Stimulated activated CD4-positive, alpha-beta T cell treated with anti-CD3 and anti-CD28 coated beads, Interleukin-4, amount 100 ng/mL, for 1 hour (primary cell): ENCODE data around the gene KCNB1.
"Not testable (repeated sequence)": the region's sequence is repeated elsewhere in the genome, so short reads cannot be mapped to it uniquely, and the experiment has no call there.

Experiments
- DNase-seq: peaks from one replicate; pipeline ENCODE4 v3.0.0-alpha.2; 2020

KCNB1 gene

GRCh38 chr20:49346682-49347081 lies 135.8 kb downstream of the KCNB1 start:
- no peak for DNase-seq

DNA sequence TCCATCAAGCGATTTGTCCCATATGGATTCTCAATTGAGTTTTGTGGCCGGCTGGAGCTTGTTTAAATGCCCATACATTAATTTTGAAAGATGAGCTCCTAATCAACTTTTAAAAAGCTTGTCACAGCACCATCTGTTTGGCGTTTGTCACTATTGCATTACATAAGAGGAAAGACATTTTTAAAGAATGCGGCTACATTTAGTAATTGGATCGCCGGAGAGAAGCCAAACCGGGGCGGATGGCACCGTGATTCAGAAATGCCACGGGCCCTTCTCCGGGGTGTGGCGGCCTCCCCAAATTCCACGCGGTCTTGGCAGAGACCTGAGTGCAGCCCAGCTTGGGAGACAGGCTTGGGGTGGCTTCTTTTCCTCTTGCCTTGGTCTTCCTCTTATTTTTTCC lies 136.9 kb downstream of the KCNB1 start:
- no peak for DNase-seq

DNA sequence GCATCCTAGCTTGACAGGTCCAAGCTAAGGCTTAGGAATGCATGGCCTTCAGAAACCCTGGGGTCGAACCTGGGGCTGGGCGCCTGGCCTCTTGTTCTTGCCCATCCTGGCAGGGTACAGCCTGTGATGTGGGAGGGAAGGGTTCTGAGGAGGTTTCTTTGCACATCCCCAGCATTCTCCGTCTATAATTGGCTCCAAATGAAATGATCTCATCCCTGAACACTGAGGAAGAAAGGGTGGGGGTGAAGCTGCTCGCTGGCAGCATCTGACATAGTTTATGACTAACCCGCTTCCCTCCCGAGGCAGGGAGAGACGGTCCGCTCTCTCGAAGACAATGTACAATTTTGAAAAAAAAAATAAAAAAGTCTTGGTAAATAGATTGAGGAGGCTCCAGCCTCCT lies 137.5 kb downstream of the KCNB1 start:
- no peak for DNase-seq

GRCh38 chr20:49344140-49344539 lies 138.3 kb downstream of the KCNB1 start:
- no peak for DNase-seq

DNA sequence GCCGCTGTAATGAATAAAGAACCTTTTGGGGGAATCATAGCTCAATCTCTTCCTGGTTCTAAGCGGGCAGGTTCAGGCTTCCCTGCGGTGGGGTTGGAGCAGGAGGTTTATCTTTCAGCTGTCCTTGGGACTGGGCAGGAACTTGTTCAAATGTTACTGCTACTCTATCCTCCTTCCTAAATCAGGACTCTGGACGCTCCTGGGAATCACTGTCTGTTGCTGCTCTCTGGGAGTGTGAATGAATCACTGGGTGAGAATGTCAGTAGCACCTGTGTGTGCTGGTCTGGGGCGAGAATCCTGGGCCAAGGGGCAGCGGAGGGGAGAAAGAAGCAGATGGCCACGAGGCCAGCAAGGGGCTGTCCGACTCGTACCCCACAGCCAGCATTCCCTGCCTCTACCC lies 139.2 kb downstream of the KCNB1 start:
- no peak for DNase-seq

- no peak for DNase-seq
Observed at GRCh38 chr20:49340161-49340966, 142.1 kb downstream of the KCNB1 start.

DNA sequence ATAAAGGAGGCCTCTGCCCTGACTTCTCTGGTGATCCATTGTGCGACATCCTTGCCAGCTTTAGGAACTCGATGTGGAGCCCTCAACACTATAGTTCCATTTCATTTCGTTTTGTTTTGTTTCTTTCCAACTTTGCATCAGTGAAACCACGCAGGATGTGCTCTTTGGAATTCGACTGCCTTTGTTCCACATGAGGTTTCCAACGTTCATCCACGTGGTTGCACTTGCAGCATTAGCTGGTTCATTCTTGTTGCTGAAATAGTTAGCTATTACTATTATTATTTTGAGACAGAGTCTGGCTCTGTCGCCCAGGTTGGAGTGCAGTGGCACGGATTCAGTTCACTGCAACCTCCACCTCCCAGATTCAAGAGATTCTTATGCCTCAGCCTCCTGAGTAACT lies 143.3 kb downstream of the KCNB1 start:
- DNase-seq = no peak

GRCh38 chr20:49338061-49338460 lies 144.4 kb downstream of the KCNB1 start:
- DNase-seq = no peak

DNA sequence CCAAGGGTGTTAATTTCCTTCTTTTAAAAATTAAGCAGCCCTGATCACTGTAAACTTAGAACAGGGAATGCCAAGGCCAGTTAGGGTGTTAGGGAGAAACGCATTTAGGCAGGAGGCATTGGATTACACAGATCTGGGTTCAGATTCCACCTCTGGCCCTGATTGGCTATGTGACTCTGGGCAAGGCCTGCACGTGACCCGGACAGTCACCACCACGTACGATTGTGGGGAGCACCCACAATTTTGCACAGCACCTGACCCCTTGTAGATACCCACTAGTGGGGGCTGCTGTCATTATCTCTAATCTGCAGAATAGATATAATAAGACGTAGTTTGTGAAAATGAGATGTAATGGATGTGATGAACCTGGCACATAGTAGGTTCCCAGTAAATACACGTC lies 145.1 kb downstream of the KCNB1 start:
- no peak for DNase-seq

- DNase-seq = no peak
Observed at GRCh38 chr20:49336786-49337185, 145.7 kb downstream of the KCNB1 start.

DNA sequence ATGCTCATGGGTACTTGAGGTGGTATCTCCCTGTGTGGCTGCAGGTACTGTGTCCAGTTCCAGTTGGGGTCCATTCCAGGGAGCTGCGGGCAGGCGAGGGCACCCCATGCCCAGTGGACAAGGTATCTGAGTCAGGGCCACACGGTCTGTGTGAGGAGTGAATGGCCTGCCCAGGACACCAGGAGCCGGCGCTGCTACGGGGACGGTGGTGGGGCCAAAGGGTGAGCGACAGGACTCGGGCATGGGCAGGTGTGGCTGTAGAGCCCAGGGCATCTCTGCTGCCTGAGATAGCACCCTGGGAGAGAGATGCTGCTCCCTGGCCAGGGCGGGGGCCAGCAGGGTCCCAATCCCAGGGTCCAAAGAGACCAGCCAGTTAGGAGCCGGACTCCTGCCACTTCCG lies 147.0 kb downstream of the KCNB1 start:
- no peak for DNase-seq

GRCh38 chr20:49330701-49331615 lies 151.5 kb downstream of the KCNB1 start:
- no peak for DNase-seq

- no peak for DNase-seq
Observed at GRCh38 chr20:49328790-49329189, 153.7 kb downstream of the KCNB1 start.

DNA sequence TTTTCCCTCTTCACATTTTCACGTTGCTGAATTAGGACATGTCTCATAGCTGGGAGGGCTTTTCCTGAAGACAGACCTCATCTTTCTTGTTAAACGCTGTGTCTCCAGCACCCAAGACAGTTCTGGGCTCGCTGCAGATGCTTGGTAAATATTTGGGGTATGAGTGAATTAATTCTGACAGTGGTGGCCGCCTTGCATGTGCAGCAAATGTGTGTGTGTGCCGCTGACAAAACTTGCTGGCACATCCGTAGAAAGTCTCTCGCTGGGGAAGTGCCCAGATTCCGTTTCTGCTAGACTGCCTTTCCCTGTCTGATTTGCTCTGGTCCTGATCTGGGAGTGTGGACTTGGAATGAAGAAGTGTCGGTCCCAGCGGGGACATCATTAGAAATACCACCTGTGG lies 156.4 kb downstream of the KCNB1 start:
- DNase-seq = no peak

DNA sequence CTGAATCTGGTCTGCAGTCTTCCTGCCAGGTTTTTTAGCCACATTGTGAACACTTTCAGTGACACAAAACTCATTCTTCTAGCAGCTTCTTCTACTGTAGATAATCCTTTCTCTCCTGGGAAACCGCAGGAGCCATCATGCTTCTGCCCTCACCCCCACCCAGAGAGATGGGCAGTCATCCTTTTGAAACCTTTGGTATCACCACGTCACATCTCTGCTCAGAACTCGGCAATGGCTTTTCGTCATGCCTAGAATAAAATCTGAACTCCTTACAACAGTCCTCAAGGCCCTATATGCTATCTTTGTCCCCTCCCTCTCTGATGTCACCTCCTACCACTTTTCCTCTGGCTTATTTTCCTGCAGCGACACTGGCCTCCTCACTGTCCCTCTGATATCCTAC lies 158.2 kb downstream of the KCNB1 start:
- DNase-seq = no peak

GRCh38 chr20:49323622-49324238 lies 158.7 kb downstream of the KCNB1 start:
- no peak for DNase-seq

GRCh38 chr20:49320460-49320859 lies 162.0 kb downstream of the KCNB1 start:
- no peak for DNase-seq

- no peak for DNase-seq
Observed at GRCh38 chr20:49319208-49319809, 163.2 kb downstream of the KCNB1 start.

DNA sequence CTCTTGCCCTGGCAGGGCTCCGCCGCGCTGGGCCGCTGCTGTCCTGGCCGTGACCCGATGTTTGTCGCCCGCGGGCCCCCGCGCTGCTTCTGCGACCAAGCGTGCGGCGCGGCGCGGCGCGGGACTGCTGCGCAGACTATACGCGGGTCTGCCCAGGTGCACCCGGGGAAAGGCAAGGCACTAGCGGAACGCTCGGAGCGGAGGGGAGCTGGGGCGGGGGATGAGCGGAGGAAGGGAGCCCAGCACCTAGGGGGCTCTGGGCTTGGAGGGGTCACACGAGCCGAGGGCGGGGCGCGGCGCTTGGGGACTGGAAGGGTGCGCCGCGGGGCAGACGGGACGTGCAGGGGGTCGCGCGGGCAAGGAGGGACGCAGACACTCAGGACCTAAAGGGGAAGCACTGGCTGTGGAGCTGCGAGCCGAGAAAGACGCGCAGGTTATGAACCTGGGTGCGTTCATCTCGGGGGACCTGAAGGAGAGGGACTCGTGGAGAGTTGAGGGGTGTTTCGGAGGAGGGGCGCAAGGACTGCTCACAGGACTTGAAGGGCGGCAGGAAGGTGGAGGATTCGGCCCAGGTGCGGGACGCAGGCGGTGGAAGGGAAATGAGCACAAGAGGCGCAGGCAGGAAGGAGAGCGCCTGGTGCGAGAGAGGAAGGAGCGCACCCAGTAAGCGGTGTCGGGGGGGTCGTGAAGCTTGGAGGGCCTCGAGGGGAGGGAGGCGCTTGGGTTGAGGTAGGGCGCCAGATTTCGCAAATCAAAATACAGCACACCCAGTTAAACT lies 163.8 kb downstream of the KCNB1 start:
- DNase-seq = no peak

DNA sequence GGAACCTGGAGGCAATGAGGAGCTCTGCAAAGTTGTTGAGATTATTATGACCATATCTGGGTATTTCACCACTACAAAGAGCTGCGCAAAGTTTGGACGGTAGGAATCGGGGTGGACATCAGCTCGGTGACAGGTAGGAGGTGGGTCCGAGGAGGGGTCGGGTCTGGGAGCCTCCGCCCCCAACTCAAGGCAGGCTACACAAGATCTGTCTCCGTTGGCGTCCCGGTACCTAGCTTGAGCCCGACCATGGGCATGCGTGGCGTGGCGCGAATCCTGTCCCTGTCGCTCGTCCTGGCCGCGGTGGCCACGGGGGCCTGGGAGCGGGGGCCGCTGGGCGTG lies 164.4 kb downstream of the KCNB1 start:
- DNase-seq = no peak

DNA sequence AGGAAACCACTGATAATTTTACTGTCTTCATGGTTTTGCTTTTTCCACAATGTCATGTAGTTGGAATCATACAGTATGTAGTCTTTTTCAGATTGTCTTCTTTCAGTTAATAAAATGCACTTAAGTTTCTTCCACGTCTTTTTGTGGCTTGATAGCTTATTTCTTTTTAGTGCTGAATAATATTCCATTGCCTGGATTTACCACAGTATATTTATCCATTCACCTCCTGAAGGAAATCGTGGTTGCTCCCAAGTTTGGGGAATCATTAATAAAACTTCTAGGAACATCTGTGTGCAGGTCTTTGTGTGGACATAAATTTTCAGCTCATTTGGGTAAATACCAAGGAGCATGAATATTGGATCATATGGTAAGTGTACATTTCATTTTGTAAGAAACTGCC lies 165.8 kb downstream of the KCNB1 start:
- DNase-seq = no peak

GRCh38 chr20:49315580-49315979 lies 166.9 kb downstream of the KCNB1 start:
- no peak for DNase-seq

DNA sequence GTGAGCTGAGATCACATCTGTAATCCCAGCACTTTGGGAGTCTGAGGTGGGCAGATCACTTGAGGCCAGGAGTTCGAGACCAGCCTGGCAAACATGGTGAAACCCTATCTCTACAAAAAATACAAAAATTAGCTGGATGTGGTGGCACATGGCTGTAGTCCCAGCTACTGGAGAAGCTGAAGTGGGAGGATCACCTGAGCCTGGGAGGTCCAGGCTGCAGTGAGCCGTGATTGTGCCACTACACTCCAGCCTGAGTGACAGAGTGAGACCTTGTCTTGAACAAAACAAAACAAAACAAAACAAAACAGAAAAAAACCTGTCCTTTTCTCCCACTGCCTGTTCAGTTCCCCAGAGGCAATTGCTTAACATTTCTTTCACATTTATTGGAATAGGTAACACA lies 168.4 kb downstream of the KCNB1 start:
- DNase-seq = not testable (repeated sequence)
